Smooth muscle cell (in vitro differentiated cells): Measurements from ENCODE around the gene FHOD3. TPM values are rescaled to one million over a fixed set of nuclear protein-coding genes. Genes with fewer than 3 reads are reported as not detected.

Experiments
- DNase-seq: peaks from one replicate; lab custom pipeline; 2025; ENCODE audit not compliant: unreplicated experiment; lab: John Stamatoyannopoulos, UW
- H2AFZ ChIP-seq: fragments of 200-600 bp; sonication (generic); 2 replicates; pipeline ENCODE4 v1.6.0; 2016; ENCODE audit warnings: antibody characterized with exemption, low read depth, mild to moderate bottlenecking
- H3F3A ChIP-seq: fragments of 200-600 bp; sonication (generic); 2 replicates; pipeline ENCODE4 v1.6.0; 2017; ENCODE audit warnings: antibody characterized with exemption, low read depth
- H3K27ac ChIP-seq: fragments of 200-600 bp; sonication (generic); 2 replicates; pipeline ENCODE4 v1.5.1; 2016; ENCODE audit warnings: low read depth, mild to moderate bottlenecking
- H3K27me3 ChIP-seq: fragments of 200-600 bp; sonication (generic); 2 replicates; pipeline ENCODE4 v1.6.1; 2016; ENCODE audit warnings: low read depth, mild to moderate bottlenecking
- H3K36me3 ChIP-seq: fragments of 200-600 bp; sonication (generic); 2 replicates; pipeline ENCODE4 v1.5.1; 2016; ENCODE audit warnings: low read depth
- H3K4me1 ChIP-seq: fragments of 200-600 bp; sonication (generic); 2 replicates; pipeline ENCODE4 v1.5.1; 2016; ENCODE audit warnings: low read depth
- H3K4me2 ChIP-seq: fragments of 200-600 bp; sonication (generic); 2 replicates; pipeline ENCODE4 v1.6.0; 2016; ENCODE audit warnings: mild to moderate bottlenecking
- H3K4me3 ChIP-seq: fragments of 200-600 bp; sonication (generic); 2 replicates; pipeline ENCODE4 v1.5.1; 2016; ENCODE audit warnings: mild to moderate bottlenecking
- H3K79me2 ChIP-seq: fragments of 200-600 bp; sonication (generic); 2 replicates; pipeline ENCODE4 v1.6.0; 2016; ENCODE audit warnings: low read depth, mild to moderate bottlenecking
- H3K9ac ChIP-seq: fragments of 200-600 bp; sonication (generic); 2 replicates; pipeline ENCODE4 v1.6.0; 2016; ENCODE audit warnings: low read depth
- H3K9me3 ChIP-seq: fragments of 200-600 bp; sonication (generic); replicated peaks from 2 replicates; pipeline ENCODE4 v1.5.1; 2016; ENCODE audit warnings: low read depth
- H4K20me1 ChIP-seq: fragments of 200-600 bp; sonication (generic); 2 replicates; pipeline ENCODE4 v1.6.0; 2016; ENCODE audit warnings: low read depth
- WGBS: methylation state at CpG from one replicate; pipeline ENCODE4 v1.1.7; 2016; ENCODE audit warnings: low lambda C conversion rate; 5-methylcytosine and 5-hydroxymethylcytosine counted together
- polyA plus RNA-seq: library from polyadenylated mRNA; unstranded; fragments of >200 nt; fragmentation: Nextera tagmentation; extraction: Ambion mirVana; gene quantifications from 2 replicates; pipeline ENCODE4 v1.2.1, GENCODE V29; 2016
- total RNA-seq: library from RNA; depleted of rRNA; stranded (reverse); fragments of >200 nt; gene quantifications from 2 replicates; pipeline ENCODE4 v1.2.3, GENCODE V29; 2014
- TF ChIP-seq, protein P1 (sequence below): fragments of 200-600 bp; sonication (generic); IDR thresholded peaks from 2 replicates; pipeline ENCODE4 v1.5.1; 2017; ENCODE audit warnings: borderline replicate concordance, mild to moderate bottlenecking, antibody characterized with exemption; ENCODE audit not compliant: insufficient read depth, poor library complexity, severe bottlenecking

The FHOD3 gene
- total and polyA plus RNA-seq, 2 experiments from 2014 or later: 6.3 to 19.4 TPM

DNA sequence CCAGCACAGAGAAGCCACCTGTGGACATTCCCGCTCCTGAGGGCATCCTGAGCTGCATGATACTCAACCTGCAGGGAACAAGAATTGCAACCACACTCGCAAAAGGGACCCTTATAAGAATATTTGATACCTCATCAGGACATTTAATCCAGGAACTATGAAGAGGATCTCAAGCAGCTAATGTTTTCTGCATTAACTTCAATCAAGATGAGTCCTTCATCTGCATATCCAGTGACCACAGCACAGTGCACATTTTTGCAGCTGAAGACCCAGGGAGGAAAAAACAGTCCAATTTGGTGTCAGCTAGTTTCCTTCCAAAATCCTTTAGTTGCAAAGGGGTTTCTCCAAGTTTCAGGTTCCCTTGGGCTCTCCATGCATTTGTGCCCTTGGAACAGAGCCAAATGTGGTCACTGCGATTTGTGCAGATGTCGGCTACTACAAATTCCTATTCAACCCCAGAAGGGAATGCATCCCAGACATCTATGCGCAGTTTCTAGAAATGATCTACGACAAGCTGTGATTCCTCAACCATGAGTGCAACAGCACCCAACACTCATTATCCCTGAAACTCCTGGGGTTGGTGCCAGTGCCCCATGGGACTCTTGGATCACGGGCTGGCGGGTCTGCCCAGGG, 23.3 kb upstream of the FHOD3 start:
- H4K20me1 ChIP-seq: no peaks in the 10 kb centered on the region
- H3F3A ChIP-seq: no peaks in the 10 kb centered on the region
- no peaks in the 10 kb centered on the region for H3K79me2 ChIP-seq
- H3K9me3 ChIP-seq: no peaks in the 10 kb centered on the region
- H3K4me3 ChIP-seq: no peak overlapping the region
- TF ChIP-seq, protein P1, sequence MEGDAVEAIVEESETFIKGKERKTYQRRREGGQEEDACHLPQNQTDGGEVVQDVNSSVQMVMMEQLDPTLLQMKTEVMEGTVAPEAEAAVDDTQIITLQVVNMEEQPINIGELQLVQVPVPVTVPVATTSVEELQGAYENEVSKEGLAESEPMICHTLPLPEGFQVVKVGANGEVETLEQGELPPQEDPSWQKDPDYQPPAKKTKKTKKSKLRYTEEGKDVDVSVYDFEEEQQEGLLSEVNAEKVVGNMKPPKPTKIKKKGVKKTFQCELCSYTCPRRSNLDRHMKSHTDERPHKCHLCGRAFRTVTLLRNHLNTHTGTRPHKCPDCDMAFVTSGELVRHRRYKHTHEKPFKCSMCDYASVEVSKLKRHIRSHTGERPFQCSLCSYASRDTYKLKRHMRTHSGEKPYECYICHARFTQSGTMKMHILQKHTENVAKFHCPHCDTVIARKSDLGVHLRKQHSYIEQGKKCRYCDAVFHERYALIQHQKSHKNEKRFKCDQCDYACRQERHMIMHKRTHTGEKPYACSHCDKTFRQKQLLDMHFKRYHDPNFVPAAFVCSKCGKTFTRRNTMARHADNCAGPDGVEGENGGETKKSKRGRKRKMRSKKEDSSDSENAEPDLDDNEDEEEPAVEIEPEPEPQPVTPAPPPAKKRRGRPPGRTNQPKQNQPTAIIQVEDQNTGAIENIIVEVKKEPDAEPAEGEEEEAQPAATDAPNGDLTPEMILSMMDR: no peak
- no peak overlapping the region for H3K4me2 ChIP-seq
- DNase-seq: no peak
- H3K36me3 ChIP-seq: no peaks in the 10 kb centered on the region
- no peak overlapping the region for H3K9ac ChIP-seq
- no peaks in the 10 kb centered on the region for H3K4me1 ChIP-seq
- H2AFZ ChIP-seq: no peak overlapping the region
- no peak overlapping the region for H3K27ac ChIP-seq
- peaks cover 21% of the 10 kb centered on the region for H3K27me3 ChIP-seq
- 96% methylated on average over 8 of the region's 8 CpGs for WGBS

DNA sequence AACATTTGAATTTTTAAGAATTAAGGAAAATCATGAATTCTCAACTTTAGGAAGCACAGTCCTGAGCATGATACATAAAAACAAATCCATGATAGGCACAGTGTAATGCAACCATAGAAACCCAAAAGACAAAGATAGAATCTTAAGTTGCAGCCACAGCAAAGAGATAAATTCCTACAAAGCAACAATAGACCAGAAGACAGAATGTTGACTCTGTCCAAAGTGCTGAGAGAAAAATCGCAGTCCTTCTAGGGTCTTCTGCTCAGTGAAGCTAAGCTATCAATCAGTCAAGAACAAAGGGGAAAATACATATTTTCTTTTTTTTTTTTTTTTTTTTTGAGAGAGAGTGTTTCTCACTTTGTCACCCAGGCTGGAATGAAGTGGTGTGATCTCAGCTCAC, 22.0 kb upstream of the FHOD3 start:
- Histone ChIP-seq H3K9me3 (no peaks in the 10 kb centered on the region), H3K9ac (no peak overlapping the region), H3F3A (no peaks in the 10 kb centered on the region), H3K4me1 (no peaks in the 10 kb centered on the region), H3K27me3 (peaks cover 34% of the 10 kb centered on the region), H3K36me3 (no peaks in the 10 kb centered on the region), H2AFZ (no peak overlapping the region), H3K79me2 (no peaks in the 10 kb centered on the region), H3K4me3 (no peak overlapping the region), H4K20me1 (no peaks in the 10 kb centered on the region), H3K4me2 (no peak overlapping the region), H3K27ac (no peak overlapping the region)
- WGBS: 97% methylated on average over 1 of the region's 1 CpG
- TF ChIP-seq, protein P1: no peak
- no peak for DNase-seq

DNA sequence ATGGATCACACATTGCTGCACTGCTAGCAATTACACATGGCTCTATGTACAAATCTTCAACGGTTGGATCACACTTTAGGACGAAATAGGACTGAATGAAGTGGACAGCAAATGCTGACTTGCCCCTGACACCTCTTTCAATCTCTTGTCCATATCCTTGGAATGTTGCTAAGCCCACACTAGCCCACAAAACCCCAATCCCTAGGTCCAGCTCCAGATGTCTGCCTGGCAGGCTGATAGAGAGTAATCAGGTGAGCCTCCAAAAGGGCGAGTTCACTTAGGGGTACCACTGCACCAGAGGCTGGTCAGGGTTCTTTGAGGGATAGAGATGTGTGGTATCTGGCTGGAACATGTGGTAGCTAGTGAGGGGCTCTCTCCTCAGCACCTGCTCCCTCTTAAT, 18.5 kb upstream of the FHOD3 start:
- 73% methylated on average over 3 of the region's 3 CpGs for WGBS
- no peak overlapping the region for H3K27ac ChIP-seq
- H3K4me2 ChIP-seq: no peak overlapping the region
- H3K4me3 ChIP-seq: no peak overlapping the region
- H3K9me3 ChIP-seq: no peaks in the 10 kb centered on the region
- DNase-seq: no peak
- TF ChIP-seq, protein P1: no peak
- no peaks in the 10 kb centered on the region for H4K20me1 ChIP-seq
- no peaks in the 10 kb centered on the region for H3K79me2 ChIP-seq
- no peaks in the 10 kb centered on the region for H3K4me1 ChIP-seq
- H3K9ac ChIP-seq: no peak overlapping the region
- no peak overlapping the region for H2AFZ ChIP-seq
- no peaks in the 10 kb centered on the region for H3K36me3 ChIP-seq
- H3K27me3 ChIP-seq: peaks cover 40% of the 10 kb centered on the region
- H3F3A ChIP-seq: no peaks in the 10 kb centered on the region

DNA sequence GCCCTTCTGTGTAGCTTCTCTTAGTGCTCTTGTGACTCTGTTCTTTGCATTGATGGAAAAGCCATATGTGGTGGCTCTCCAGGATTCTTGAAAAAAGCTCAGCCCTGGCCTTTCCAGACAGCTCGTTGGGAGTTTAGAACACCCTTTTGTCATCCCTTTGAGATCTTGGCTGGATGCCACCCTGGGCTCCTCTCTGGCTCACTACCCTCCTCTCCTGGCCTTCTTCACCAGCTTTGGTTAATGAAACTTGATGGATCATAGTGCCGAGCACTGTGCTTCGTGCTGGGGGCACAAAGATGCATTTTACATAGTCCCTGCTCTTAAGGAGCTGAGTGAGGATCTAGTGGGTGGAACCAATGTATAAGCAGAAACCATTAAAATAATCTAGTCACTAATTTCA, 15.6 kb upstream of the FHOD3 start:
- Histone ChIP-seq H3K9ac (no peak overlapping the region), H3K27ac (no peak overlapping the region), H3K4me2 (no peak overlapping the region), H3F3A (no peaks in the 10 kb centered on the region), H4K20me1 (no peaks in the 10 kb centered on the region), H3K79me2 (no peaks in the 10 kb centered on the region), H3K9me3 (no peaks in the 10 kb centered on the region), H2AFZ (no peak overlapping the region), H3K36me3 (no peaks in the 10 kb centered on the region), H3K27me3 (peaks cover 40% of the 10 kb centered on the region), H3K4me3 (no peak overlapping the region), H3K4me1 (no peaks in the 10 kb centered on the region)
- WGBS: 71% methylated on average over 3 of the region's 3 CpGs
- DNase-seq: no peak
- TF ChIP-seq, protein P1: no peak
